Measurements from ENCODE around the gene SLC7A7. TPM values are rescaled to one million over a fixed set of nuclear protein-coding genes. Genes with fewer than 3 reads are reported as not detected.
"Not testable (repeated sequence)": the region's sequence is repeated elsewhere in the genome, so short reads cannot be mapped to it uniquely, and the experiment has no call there.

SLC7A7 gene
- total RNA-seq, 1 donor from 2014 or later = 2.3 TPM

GRCh38 chr14:22802860-22803686 lies 12.2 kb downstream of the SLC7A7 start:
- intact Hi-C loops (cut with DNase I) = no loop called here
- DNase-seq (ENCODE audit: low spot score) = no peak

- intact Hi-C loops (cut with DNase I) = no loop called here
- no peak for DNase-seq (ENCODE audit: low spot score)
Measured at GRCh38 chr14:22801716-22802115, 13.5 kb downstream of the SLC7A7 start.

GRCh38 chr14:22800346-22800745 lies 14.9 kb downstream of the SLC7A7 start:
- intact Hi-C loops (cut with DNase I) = no loop called here
- DNase-seq (ENCODE audit: low spot score) = no peak

- no peak for DNase-seq (ENCODE audit: low spot score)
- intact Hi-C loops (cut with DNase I) = no loop called here
Measured at GRCh38 chr14:22798528-22798927, 16.7 kb downstream of the SLC7A7 start.

- intact Hi-C loops (cut with DNase I) = no loop called here
- DNase-seq (ENCODE audit: low spot score) = no peak
Measured at GRCh38 chr14:22797017-22797917, 18.0 kb downstream of the SLC7A7 start.

GRCh38 chr14:22796087-22796707 lies 19.0 kb downstream of the SLC7A7 start:
- no peak for DNase-seq (ENCODE audit: low spot score)
- intact Hi-C loops (cut with DNase I) = no loop called here

GRCh38 chr14:22794551-22794951 lies 20.7 kb downstream of the SLC7A7 start:
- no peak for DNase-seq (ENCODE audit: low spot score)
- intact Hi-C loops (cut with DNase I) = no loop called here

GRCh38 chr14:22793976-22794375 lies 21.3 kb downstream of the SLC7A7 start:
- DNase-seq (ENCODE audit: low spot score) = no peak
- intact Hi-C loops (cut with DNase I) = no loop called here

GRCh38 chr14:22793550-22793949 lies 21.7 kb downstream of the SLC7A7 start:
- intact Hi-C loops (cut with DNase I); DNase-seq (ENCODE audit: low spot score): not testable (repeated sequence)

GRCh38 chr14:22792158-22792557 lies 23.1 kb downstream of the SLC7A7 start:
- no peak for DNase-seq (ENCODE audit: low spot score)
- intact Hi-C loops (cut with DNase I) = no loop called here

- no peak for DNase-seq (ENCODE audit: low spot score)
- intact Hi-C loops (cut with DNase I) = no loop called here
Measured at GRCh38 chr14:22791301-22791700, 23.9 kb downstream of the SLC7A7 start.

GRCh38 chr14:22786685-22787084 lies 28.6 kb downstream of the SLC7A7 start:
- intact Hi-C loops (cut with DNase I) = no loop called here

GRCh38 chr14:22781301-22781991 lies 33.8 kb downstream of the SLC7A7 start:
- intact Hi-C loops (cut with DNase I) = no loop called here

More at GRCh38 chr14:22786685-22787084, 28.6 kb downstream of the SLC7A7 start:
- no peak for DNase-seq (ENCODE audit: low spot score)

GRCh38 chr14:22780941-22781300 lies 34.3 kb downstream of the SLC7A7 start:
- intact Hi-C loops (cut with DNase I) = no loop called here
- DNase-seq (ENCODE audit: low spot score) = no peak

More at GRCh38 chr14:22781301-22781991, 33.8 kb downstream of the SLC7A7 start:
- no peak for DNase-seq (ENCODE audit: low spot score)

GRCh38 chr14:22780105-22780679 lies 35.0 kb downstream of the SLC7A7 start:
- intact Hi-C loops (cut with DNase I) = no loop called here
- no peak for DNase-seq (ENCODE audit: low spot score)

GRCh38 chr14:22778084-22778483 lies 37.2 kb downstream of the SLC7A7 start:
- intact Hi-C loops (cut with DNase I) = no loop called here
- no peak for DNase-seq (ENCODE audit: low spot score)

GRCh38 chr14:22776849-22777248 lies 38.4 kb downstream of the SLC7A7 start:
- intact Hi-C loops (cut with DNase I); DNase-seq (ENCODE audit: low spot score): not testable (repeated sequence)

- no peak for DNase-seq (ENCODE audit: low spot score)
- intact Hi-C loops (cut with DNase I) = no loop called here
Measured at GRCh38 chr14:22776215-22776614, 39.0 kb downstream of the SLC7A7 start.

- intact Hi-C loops (cut with DNase I) = no loop called here
- no peak for DNase-seq (ENCODE audit: low spot score)
Measured at GRCh38 chr14:22774011-22774706, 41.1 kb downstream of the SLC7A7 start.

Data from cardiac septum (tissue), 1 donor.